H9 (cell line): ENCODE measurements around the gene LYSMD3. TPM values are rescaled to one million over a fixed set of nuclear protein-coding genes. Genes with fewer than 3 reads are reported as not detected.

Experiments used
- DNase-seq: peaks from one replicate; pipeline ENCODE4 v3.0.0-alpha.2; 2017
- H2AFZ ChIP-seq: one replicate; pipeline ENCODE4 v1.6.1; 2013; ENCODE audit warnings: mild to moderate bottlenecking, low read length, control low read depth, moderate library complexity
- H2AK5ac ChIP-seq: 2 replicates; pipeline ENCODE4 v1.6.1; 2013; ENCODE audit warnings: low read length, control low read depth, mixed read lengths; ENCODE audit not compliant: insufficient read length
- H2BK120ac ChIP-seq: one replicate; pipeline ENCODE4 v1.6.1; 2013; ENCODE audit warnings: low read depth, mild to moderate bottlenecking, low read length, control low read depth, inconsistent platforms; ENCODE audit not compliant: poor library complexity, severe bottlenecking
- H2BK12ac ChIP-seq: 2 replicates; pipeline ENCODE4 v1.6.1; 2013; ENCODE audit warnings: low read length, control low read depth, mixed read lengths, low read depth; ENCODE audit not compliant: insufficient read length
- H2BK15ac ChIP-seq: 2 replicates; pipeline ENCODE4 v1.6.1; 2013; ENCODE audit warnings: low read depth, low read length, control low read depth
- H2BK20ac ChIP-seq: one replicate; pipeline ENCODE4 v1.6.1; 2013; ENCODE audit warnings: low read depth, mild to moderate bottlenecking, low read length, control low read depth, inconsistent platforms; ENCODE audit not compliant: poor library complexity, severe bottlenecking
- H2BK5ac ChIP-seq: 2 replicates; pipeline ENCODE4 v1.6.1; 2013; ENCODE audit warnings: low read length, control low read depth, mixed read lengths; ENCODE audit not compliant: insufficient read length
- H3K14ac ChIP-seq: 2 replicates; pipeline ENCODE4 v1.6.1; 2013; ENCODE audit warnings: low read length, control low read depth; ENCODE audit not compliant: insufficient read depth
- H3K18ac ChIP-seq: 2 replicates; pipeline ENCODE4 v1.6.1; 2013; ENCODE audit warnings: low read depth, mild to moderate bottlenecking, mixed read lengths, low read length, control low read depth; ENCODE audit not compliant: insufficient read length
- H3K23ac ChIP-seq: 2 replicates; pipeline ENCODE4 v1.6.1; 2013; ENCODE audit warnings: low read length, control low read depth, mixed read lengths, low read depth; ENCODE audit not compliant: insufficient read length
- H3K23me2 ChIP-seq: 2 replicates; pipeline ENCODE4 v1.6.1; 2013; ENCODE audit warnings: low read depth, mild to moderate bottlenecking, mixed read lengths, low read length, control low read depth; ENCODE audit not compliant: insufficient read length, poor library complexity, severe bottlenecking
- H3K27ac ChIP-seq: 2 replicates; pipeline ENCODE4 v1.5.1; 2013; ENCODE audit warnings: low read length, control low read depth, mixed read lengths, low read depth; ENCODE audit not compliant: insufficient read length
- H3K27me3 ChIP-seq: 2 replicates; pipeline ENCODE4 v1.6.1; 2013; ENCODE audit warnings: low read length, control low read depth, inconsistent platforms; ENCODE audit not compliant: insufficient read depth
- H3K4ac ChIP-seq: 2 replicates; pipeline ENCODE4 v1.6.1; 2013; ENCODE audit warnings: low read depth, mild to moderate bottlenecking, control low read depth, inconsistent platforms, low read length, moderate library complexity
- H3K4me1 ChIP-seq: 2 replicates; pipeline ENCODE4 v1.6.1; 2013; ENCODE audit warnings: low read length, control low read depth, inconsistent platforms; ENCODE audit not compliant: insufficient read depth
- H3K4me2 ChIP-seq: 2 replicates; pipeline ENCODE4 v1.6.1; 2013; ENCODE audit warnings: low read length, control low read depth, mixed read lengths; ENCODE audit not compliant: insufficient read length, insufficient read depth
- H3K56ac ChIP-seq: 2 replicates; pipeline ENCODE4 v1.6.1; 2013; ENCODE audit warnings: low read depth, mild to moderate bottlenecking, mixed read lengths, low read length, control low read depth; ENCODE audit not compliant: insufficient read length
- H3K79me1 ChIP-seq: 2 replicates; pipeline ENCODE4 v1.6.1; 2013; ENCODE audit warnings: low read depth, mild to moderate bottlenecking, moderate library complexity, low read length, control low read depth, inconsistent platforms; ENCODE audit not compliant: insufficient read depth, poor library complexity, severe bottlenecking
- H3K79me2 ChIP-seq: 2 replicates; pipeline ENCODE4 v1.6.1; 2013; ENCODE audit warnings: low read length, control low read depth, inconsistent platforms; ENCODE audit not compliant: insufficient read depth
- H3K9ac ChIP-seq: 2 replicates; pipeline ENCODE4 v1.6.1; 2013; ENCODE audit warnings: low read length, control low read depth, mixed read lengths; ENCODE audit not compliant: insufficient read length; ENCODE audit errors: extremely low read depth
- H3K9me3 ChIP-seq: one replicate; pipeline ENCODE4 v1.6.1; 2013; ENCODE audit warnings: low read depth, low read length, inconsistent platforms; ENCODE audit not compliant: control insufficient read depth
- H3T11ph ChIP-seq: one replicate; pipeline ENCODE4 v1.6.1; 2013; ENCODE audit warnings: mild to moderate bottlenecking, low read length, control low read depth, inconsistent platforms
- H4K20me1 ChIP-seq: one replicate; pipeline ENCODE4 v1.6.1; 2013; ENCODE audit not compliant: control insufficient read depth, insufficient read length, insufficient read depth
- H4K5ac ChIP-seq: 2 replicates; pipeline ENCODE4 v1.6.1; 2013; ENCODE audit warnings: low read depth, mild to moderate bottlenecking, mixed read lengths, low read length, control low read depth; ENCODE audit not compliant: insufficient read length
- H4K8ac ChIP-seq: replicated peaks from 2 replicates; pipeline ENCODE4 v1.6.1; 2013; ENCODE audit warnings: low read length, control low read depth, mixed read lengths, low read depth; ENCODE audit not compliant: insufficient read length
- H4K91ac ChIP-seq: 2 replicates; pipeline ENCODE4 v1.6.1; 2013; ENCODE audit warnings: low read depth, mild to moderate bottlenecking, moderate library complexity, mixed read lengths, low read length, control low read depth; ENCODE audit not compliant: insufficient read length
- H3K27ac Mint-ChIP-seq, 3 experiments: 2 replicates in 2 of 3; 3 replicates in 1 of 3; pipeline ENCODE4 v1.8.0; 2020 to 2021; ENCODE audit warnings: mixed read lengths in 3 of 3, mild to moderate bottlenecking in 1 of 3, moderate library complexity in 1 of 3
- H3K27me3 Mint-ChIP-seq: 2 replicates; pipeline ENCODE4 v1.8.0; 2021; ENCODE audit warnings: low read depth, mild to moderate bottlenecking, moderate library complexity, mixed read lengths
- H3K36me3 Mint-ChIP-seq, 3 experiments: 2 replicates in 2 of 3; 3 replicates in 1 of 3; pipeline ENCODE4 v1.8.0; 2020 to 2021; ENCODE audit warnings: low read depth in 3 of 3, mixed read lengths in 3 of 3; ENCODE audit not compliant: insufficient read depth in 1 of 3
- H3K4me1 Mint-ChIP-seq, 2 experiments: 2 replicates each; pipeline ENCODE4 v1.8.0; 2020; ENCODE audit warnings: mixed read lengths in 2 of 2
- H3K4me3 Mint-ChIP-seq, 2 experiments: 2 replicates in 1 of 2; 3 replicates in 1 of 2; pipeline ENCODE4 v1.8.0; 2020 to 2021; ENCODE audit warnings: mild to moderate bottlenecking in 2 of 2, mixed read lengths in 2 of 2, moderate library complexity in 1 of 2
- H3K9me3 Mint-ChIP-seq, 2 experiments: 2 replicates in 1 of 2; 3 replicates in 1 of 2; pipeline ENCODE4 v1.8.0; 2020; ENCODE audit warnings: mild to moderate bottlenecking in 2 of 2, mixed read lengths in 2 of 2, moderate library complexity in 1 of 2
- CTCF ChIP-seq: fragments of 200-600 bp; sonication (generic); conservative IDR thresholded peaks from 3 replicates; pipeline ENCODE4 v1.8.0; 2021; ENCODE audit warnings: antibody characterized with exemption, mild to moderate bottlenecking
- WGBS: extraction: QIAGEN DNeasy Blood & Tissue Kit; methylation state at CpG from one replicate; pipeline ENCODE4 v1.1.7; 2013; ENCODE audit warnings: missing lambda C conversion rate, low lambda C conversion rate, mixed read lengths; ENCODE audit not compliant: insufficient read length; ENCODE audit errors: extremely low coverage; 5-methylcytosine and 5-hydroxymethylcytosine counted together
- total RNA-seq: library from RNA; stranded (reverse); gene quantifications from 2 replicates; pipeline ENCODE4 v1.2.1, GENCODE V29; 2021

The LYSMD3 gene
- total RNA-seq, 1 experiment from 2014 or later, result 14.0 TPM

DNA sequence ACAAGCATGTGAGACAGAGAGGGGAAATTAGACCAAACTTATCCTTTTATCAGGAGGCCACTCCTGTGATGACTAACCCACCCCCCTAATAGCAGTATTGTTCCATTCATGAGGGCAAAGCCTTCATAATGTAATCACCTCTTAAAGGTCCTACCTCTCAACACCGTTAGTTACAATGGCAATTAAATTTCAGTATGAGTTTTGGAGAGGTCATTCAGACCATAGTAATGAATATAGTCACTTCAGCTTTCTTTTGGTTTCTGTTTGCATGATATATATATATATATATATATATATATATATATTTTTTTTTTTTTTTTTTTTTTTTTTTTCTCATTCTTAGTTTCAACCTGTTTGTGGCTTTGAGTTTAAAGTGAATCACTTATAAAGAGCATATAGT lies 39.7 kb upstream of the LYSMD3 start:
- WGBS, result no CpG with 5 or more reads among the region's 1 CpG
- H3K4me1 Mint-ChIP-seq, result peaks cover 40 to 55% of the 10 kb centered on the region in 2 experiments
- no peak overlapping the region for H2AK5ac ChIP-seq

More for the DNA sequence above, 39.7 kb upstream of the LYSMD3 start:
- H2BK12ac ChIP-seq, result no peak overlapping the region
- no peaks in the 10 kb centered on the region for H3K27me3 ChIP-seq
- H3K79me2 ChIP-seq, result peaks cover 37% of the 10 kb centered on the region; the same call in 1 of the 2 replicates
- no peak overlapping the region for H3K23ac ChIP-seq
- no peaks in the 10 kb centered on the region for H3K23me2 ChIP-seq
- no peak overlapping the region for H4K8ac ChIP-seq
- H3K4me3 Mint-ChIP-seq, result no peak overlapping the region
- H3K4me2 ChIP-seq, result no peak overlapping the region
- peaks cover 6% of the 10 kb centered on the region; the same call in 1 of the 2 replicates for H3K4me1 ChIP-seq
- peaks cover 18 to 57% (median 51%) of the 10 kb centered on the region in 3 experiments for H3K36me3 Mint-ChIP-seq
- H3K14ac ChIP-seq, result no peak overlapping the region
- H2AFZ ChIP-seq, result no peak overlapping the region
- no peaks in the 10 kb centered on the region for H3K79me1 ChIP-seq
- H3K27me3 Mint-ChIP-seq, result no peaks in the 10 kb centered on the region
- DNase-seq, result no peak
- no peak overlapping the region for H2BK15ac ChIP-seq
- no peaks in the 10 kb centered on the region for H3K9me3 ChIP-seq
- H3K27ac Mint-ChIP-seq, result peak overlapping the region in 1 of 3 experiments; percentile 41; a peak in 1 of 7 replicates
- no peak for TF ChIP-seq CTCF
- no peak overlapping the region for H3K56ac ChIP-seq
- H3K18ac ChIP-seq, result no peak overlapping the region
- no peak overlapping the region for H2BK120ac ChIP-seq
- H2BK5ac ChIP-seq, result no peak overlapping the region
- H3K27ac ChIP-seq, result no peak overlapping the region
- H3T11ph ChIP-seq, result no peak overlapping the region
- no peak overlapping the region for H3K9ac ChIP-seq
- H3K9me3 Mint-ChIP-seq, result peaks cover 49 to 57% of the 10 kb centered on the region in 2 experiments
- H4K91ac ChIP-seq, result no peak overlapping the region
- H4K20me1 ChIP-seq, result no peaks in the 10 kb centered on the region
- no peak overlapping the region for H2BK20ac ChIP-seq
- H4K5ac ChIP-seq, result no peak overlapping the region
- no peak overlapping the region for H3K4ac ChIP-seq
